ENCODE measurements around the gene RYR1. TPM values are rescaled to one million over a fixed set of nuclear protein-coding genes. Genes with fewer than 3 reads are reported as not detected.

The RYR1 gene
- total RNA-seq, 4 donors from 2014 or later = 8.4 to 35.1 (median 16.6) TPM

DNA sequence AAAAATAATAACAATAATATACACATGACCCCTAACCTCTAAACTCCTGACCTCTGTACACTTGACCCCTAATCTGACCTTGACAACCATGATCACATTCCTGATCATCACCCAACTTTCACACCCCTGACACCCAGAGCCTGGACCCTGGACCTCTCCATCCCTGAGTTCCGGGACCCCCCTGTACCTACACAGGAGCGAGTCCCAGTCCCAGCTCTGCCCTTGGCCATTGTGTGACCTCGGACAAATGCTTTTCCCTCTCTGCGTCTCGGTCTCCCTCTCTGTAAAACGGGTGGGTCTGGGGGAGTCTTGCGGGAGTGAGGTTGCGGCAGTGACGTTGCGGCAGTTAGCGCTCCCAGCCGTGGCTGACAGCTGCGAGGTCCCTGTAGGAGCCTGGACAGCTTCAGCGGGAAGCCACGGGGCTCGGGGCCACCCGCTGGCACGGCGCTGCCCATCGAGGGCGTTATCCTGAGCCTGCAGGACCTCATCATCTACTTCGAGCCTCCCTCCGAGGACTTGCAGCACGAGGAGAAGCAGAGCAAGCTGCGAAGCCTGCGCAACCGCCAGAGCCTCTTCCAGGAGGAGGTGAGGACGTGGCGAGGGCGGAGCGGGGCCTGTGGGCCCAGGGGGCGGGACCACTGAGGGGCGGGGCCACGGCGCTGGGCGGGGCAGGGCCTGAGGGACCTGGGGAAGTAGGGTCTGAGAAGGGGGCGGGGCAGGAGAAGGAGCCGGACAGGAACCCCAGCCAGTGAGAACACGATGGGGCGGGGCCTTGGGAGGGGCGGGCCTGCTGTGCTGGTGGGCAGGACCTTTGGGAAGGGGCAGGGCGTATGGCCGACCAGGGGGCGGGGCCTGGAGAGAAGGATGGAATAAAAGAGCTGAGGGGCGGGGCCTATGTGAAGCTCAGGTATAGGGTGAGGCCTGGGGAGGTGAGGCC lies 19.2 kb downstream of the RYR1 start:
- H3K4me3 ChIP-seq (ENCODE audit: low read depth, poor library complexity, severe bottlenecking) = no peak overlapping the region
- no peak for DNase-seq (ENCODE audit: low spot score in 2 of 2)
- WGBS, 2 donors = 70 to 76% methylated on average over 45 of the region's 45 CpGs
- no peak for TF ChIP-seq POLR2A (IDR thresholded peaks at IDR 0.05)
- TF ChIP-seq, protein P1, sequence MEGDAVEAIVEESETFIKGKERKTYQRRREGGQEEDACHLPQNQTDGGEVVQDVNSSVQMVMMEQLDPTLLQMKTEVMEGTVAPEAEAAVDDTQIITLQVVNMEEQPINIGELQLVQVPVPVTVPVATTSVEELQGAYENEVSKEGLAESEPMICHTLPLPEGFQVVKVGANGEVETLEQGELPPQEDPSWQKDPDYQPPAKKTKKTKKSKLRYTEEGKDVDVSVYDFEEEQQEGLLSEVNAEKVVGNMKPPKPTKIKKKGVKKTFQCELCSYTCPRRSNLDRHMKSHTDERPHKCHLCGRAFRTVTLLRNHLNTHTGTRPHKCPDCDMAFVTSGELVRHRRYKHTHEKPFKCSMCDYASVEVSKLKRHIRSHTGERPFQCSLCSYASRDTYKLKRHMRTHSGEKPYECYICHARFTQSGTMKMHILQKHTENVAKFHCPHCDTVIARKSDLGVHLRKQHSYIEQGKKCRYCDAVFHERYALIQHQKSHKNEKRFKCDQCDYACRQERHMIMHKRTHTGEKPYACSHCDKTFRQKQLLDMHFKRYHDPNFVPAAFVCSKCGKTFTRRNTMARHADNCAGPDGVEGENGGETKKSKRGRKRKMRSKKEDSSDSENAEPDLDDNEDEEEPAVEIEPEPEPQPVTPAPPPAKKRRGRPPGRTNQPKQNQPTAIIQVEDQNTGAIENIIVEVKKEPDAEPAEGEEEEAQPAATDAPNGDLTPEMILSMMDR (IDR thresholded peaks at IDR 0.05) = no peak
- intact Hi-C loops (cut with DNase I; ENCODE audit: low total_unique reads) = no loop called here

DNA sequence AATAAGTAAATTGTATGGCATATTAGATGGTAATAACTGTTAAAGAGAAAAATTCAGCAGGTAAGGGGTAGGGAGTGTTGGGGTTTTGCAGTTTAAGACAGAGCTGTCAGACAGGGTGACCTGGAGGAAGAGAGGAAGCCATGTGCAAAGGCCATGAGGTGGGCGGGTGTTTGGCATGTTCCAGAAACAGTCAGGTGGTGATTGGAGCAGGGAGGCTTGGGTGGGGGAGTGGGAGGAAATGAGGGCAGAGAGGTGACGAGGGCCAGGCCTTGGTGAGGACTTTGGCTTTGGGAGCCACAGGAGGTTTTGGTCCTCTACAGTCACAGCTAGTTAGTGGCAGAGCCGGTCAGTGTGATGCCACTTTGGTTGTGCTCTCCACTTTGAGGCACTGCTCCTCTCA lies 20.1 kb downstream of the RYR1 start:
- H3K4me3 ChIP-seq (ENCODE audit: low read depth, poor library complexity, severe bottlenecking) = no peak overlapping the region
- intact Hi-C loops (cut with DNase I; ENCODE audit: low total_unique reads) = no loop called here
- WGBS, 2 donors = 81 to 86% methylated on average over 3 of the region's 3 CpGs
- TF ChIP-seq, protein P1 (IDR thresholded peaks at IDR 0.05) = no peak
- no peak for TF ChIP-seq POLR2A (IDR thresholded peaks at IDR 0.05)
- no peak for DNase-seq (ENCODE audit: low spot score in 2 of 2)

DNA sequence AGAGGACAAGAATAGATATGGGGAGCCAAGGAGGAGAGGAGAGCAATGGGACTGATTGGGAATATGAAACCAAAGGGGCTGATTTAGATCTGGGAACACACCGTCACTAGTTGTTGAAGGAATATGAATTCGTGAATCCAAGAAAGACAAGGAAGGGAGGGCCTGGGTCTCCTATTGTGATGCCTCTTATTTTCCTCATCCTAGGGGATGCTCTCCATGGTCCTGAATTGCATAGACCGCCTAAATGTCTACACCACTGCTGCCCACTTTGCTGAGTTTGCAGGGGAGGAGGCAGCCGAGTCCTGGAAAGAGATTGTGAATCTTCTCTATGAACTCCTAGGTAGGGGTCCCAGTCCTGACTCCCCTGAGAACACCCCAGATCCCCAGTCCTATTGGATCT lies 21.5 kb downstream of the RYR1 start:
- no peak overlapping the region for H3K4me3 ChIP-seq (ENCODE audit: low read depth, poor library complexity, severe bottlenecking)
- WGBS, 2 donors = 61 to 64% methylated on average over 4 of the region's 4 CpGs
- intact Hi-C loops (cut with DNase I; ENCODE audit: low total_unique reads) = no loop called here
- TF ChIP-seq POLR2A (IDR thresholded peaks at IDR 0.05) = no peak
- TF ChIP-seq, protein P1 (IDR thresholded peaks at IDR 0.05) = no peak
- no peak for DNase-seq (ENCODE audit: low spot score in 2 of 2)

DNA sequence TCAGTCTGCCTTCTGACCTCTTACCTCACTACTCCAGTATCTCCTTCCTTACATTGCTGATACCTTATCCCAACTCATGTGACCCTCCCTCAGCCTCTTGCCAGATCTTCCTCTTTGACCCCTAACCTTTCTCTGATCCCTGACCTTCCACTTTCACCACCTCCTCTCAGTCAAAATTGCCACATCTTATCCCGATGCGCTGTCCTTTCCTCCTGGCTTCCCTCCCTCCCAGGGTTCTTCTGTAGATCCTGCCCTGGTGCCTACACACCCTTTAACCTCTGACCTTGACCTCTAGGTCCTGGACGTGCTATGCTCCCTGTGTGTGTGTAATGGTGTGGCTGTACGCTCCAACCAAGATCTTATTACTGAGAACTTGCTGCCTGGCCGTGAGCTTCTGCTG lies 23.7 kb downstream of the RYR1 start:
- no peak for DNase-seq (ENCODE audit: low spot score in 2 of 2)
- TF ChIP-seq, protein P1 (IDR thresholded peaks at IDR 0.05) = no peak
- no peak for TF ChIP-seq POLR2A (IDR thresholded peaks at IDR 0.05)
- no peak overlapping the region for H3K4me3 ChIP-seq (ENCODE audit: low read depth, poor library complexity, severe bottlenecking)
- WGBS, 2 donors = 71 to 74% methylated on average over 5 of the region's 5 CpGs
- intact Hi-C loops (cut with DNase I; ENCODE audit: low total_unique reads) = no loop called here

DNA sequence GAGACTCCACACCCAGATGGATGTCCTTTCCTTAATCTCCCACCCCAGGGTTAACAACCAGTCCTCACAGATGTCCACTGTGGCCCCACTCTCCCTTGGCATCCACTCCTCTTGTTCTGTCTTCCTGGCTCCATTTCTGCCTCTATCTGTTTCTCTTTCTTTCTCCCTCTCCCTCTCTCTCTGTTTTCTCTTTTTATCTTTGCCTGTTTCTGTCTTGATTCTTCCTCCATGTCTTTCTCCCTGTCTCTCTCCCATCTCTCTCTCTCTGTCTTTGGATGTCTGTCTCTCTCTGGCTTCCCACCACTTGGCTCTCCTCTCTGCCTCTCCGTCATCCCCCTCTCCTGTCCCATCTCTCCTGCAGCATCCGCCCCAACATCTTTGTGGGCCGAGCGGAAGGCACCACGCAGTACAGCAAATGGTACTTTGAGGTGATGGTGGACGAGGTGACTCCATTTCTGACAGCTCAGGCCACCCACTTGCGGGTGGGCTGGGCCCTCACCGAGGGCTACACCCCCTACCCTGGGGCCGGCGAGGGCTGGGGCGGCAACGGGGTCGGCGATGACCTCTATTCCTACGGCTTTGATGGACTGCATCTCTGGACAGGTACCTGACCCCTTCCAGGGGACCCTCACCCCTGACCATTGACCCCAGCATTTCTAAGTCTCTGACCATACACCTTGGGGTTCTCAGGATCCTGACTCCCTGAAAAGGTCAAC lies 24.4 kb downstream of the RYR1 start:
- no peak for TF ChIP-seq POLR2A (IDR thresholded peaks at IDR 0.05)
- no peak for DNase-seq (ENCODE audit: low spot score in 2 of 2)
- 90 to 91% methylated on average over 15 of the region's 15 CpGs for WGBS, 2 donors
- intact Hi-C loops (cut with DNase I; ENCODE audit: low total_unique reads) = no loop called here
- H3K4me3 ChIP-seq (ENCODE audit: low read depth, poor library complexity, severe bottlenecking) = no peak overlapping the region

DNA sequence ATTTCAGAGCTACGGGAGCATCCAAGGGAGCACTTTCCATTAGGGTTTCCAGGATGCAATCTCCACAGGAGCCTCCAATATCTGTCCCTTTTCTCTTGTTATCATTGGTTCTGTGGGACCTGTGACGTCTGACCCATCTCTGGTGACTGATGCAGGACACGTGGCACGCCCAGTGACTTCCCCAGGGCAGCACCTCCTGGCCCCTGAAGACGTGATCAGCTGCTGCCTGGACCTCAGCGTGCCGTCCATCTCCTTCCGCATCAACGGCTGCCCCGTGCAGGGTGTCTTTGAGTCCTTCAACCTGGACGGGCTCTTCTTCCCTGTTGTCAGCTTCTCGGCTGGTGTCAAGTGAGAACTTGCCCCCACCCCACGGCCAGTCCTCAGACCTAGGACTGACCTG lies 25.5 kb downstream of the RYR1 start:
- no peak overlapping the region for H3K4me3 ChIP-seq (ENCODE audit: low read depth, poor library complexity, severe bottlenecking)
- 80 to 90% methylated on average over 13 of the region's 13 CpGs for WGBS, 2 donors
- intact Hi-C loops (cut with DNase I; ENCODE audit: low total_unique reads) = no loop called here
- TF ChIP-seq, protein P1 (IDR thresholded peaks at IDR 0.05) = no peak
- TF ChIP-seq POLR2A (IDR thresholded peaks at IDR 0.05) = no peak
- no peak for DNase-seq (ENCODE audit: low spot score in 2 of 2)

All from lower leg skin (tissue), 4 donors.